HG03103 (cell line): Measurements from ENCODE around the gene FGF14.
"Not testable (repeated sequence)": the region's sequence is repeated elsewhere in the genome, so short reads cannot be mapped to it uniquely, and the experiment has no call there.

Source experiments
- ATAC-seq: cut with Tn5 transposase; IDR thresholded peaks from one replicate; pipeline ENCODE4 v1.9.1; 2021; ENCODE audit warnings: low read depth; ENCODE audit not compliant: unreplicated experiment

Gene FGF14

GRCh38 chr13:102141625-102142472 lies 260.0 kb downstream of the FGF14 start:
- peak; percentile 56 for ATAC-seq

- no peak for ATAC-seq
Observed at GRCh38 chr13:102139626-102140025, 262.2 kb downstream of the FGF14 start.

GRCh38 chr13:102138635-102139190 lies 263.1 kb downstream of the FGF14 start:
- ATAC-seq, result no peak

- not testable (repeated sequence) for ATAC-seq
Observed at GRCh38 chr13:102137904-102138303, 263.9 kb downstream of the FGF14 start.

- ATAC-seq, result no peak
Observed at GRCh38 chr13:102136735-102137296, 265.0 kb downstream of the FGF14 start.

GRCh38 chr13:102132777-102133295 lies 269.0 kb downstream of the FGF14 start:
- no peak for ATAC-seq

GRCh38 chr13:102131246-102131645 lies 270.6 kb downstream of the FGF14 start:
- no peak for ATAC-seq

GRCh38 chr13:102128216-102128810 lies 273.5 kb downstream of the FGF14 start:
- peak; percentile 75 for ATAC-seq

- no peak for ATAC-seq
Observed at GRCh38 chr13:102127153-102127552, 274.7 kb downstream of the FGF14 start.

GRCh38 chr13:102122147-102122546 lies 279.7 kb downstream of the FGF14 start:
- no peak for ATAC-seq

GRCh38 chr13:102117175-102117831 lies 284.5 kb downstream of the FGF14 start:
- no peak for ATAC-seq

GRCh38 chr13:102103469-102103868 lies 298.4 kb downstream of the FGF14 start:
- no peak for ATAC-seq

GRCh38 chr13:102100234-102100633 lies 301.6 kb downstream of the FGF14 start:
- no peak for ATAC-seq

GRCh38 chr13:102097708-102098107 lies 304.1 kb downstream of the FGF14 start:
- no peak for ATAC-seq

GRCh38 chr13:102093288-102093687 lies 308.6 kb downstream of the FGF14 start:
- ATAC-seq, result not testable (repeated sequence)

GRCh38 chr13:102091231-102091630 lies 310.6 kb downstream of the FGF14 start:
- no peak for ATAC-seq

- ATAC-seq, result no peak
Observed at GRCh38 chr13:102090532-102090931, 311.3 kb downstream of the FGF14 start.

- ATAC-seq, result no peak
Observed at GRCh38 chr13:102089722-102090121, 312.1 kb downstream of the FGF14 start.

GRCh38 chr13:102089177-102089576 lies 312.7 kb downstream of the FGF14 start:
- ATAC-seq, result no peak

- no peak for ATAC-seq
Observed at GRCh38 chr13:102073251-102073650, 328.6 kb downstream of the FGF14 start.

GRCh38 chr13:102071711-102072110 lies 330.1 kb downstream of the FGF14 start:
- no peak for ATAC-seq
